Activated B cell treated with CpG ODN at 0.5 μM for 24 hours (primary cell): ENCODE results near the gene CFAP410. TPM values are rescaled to one million over a fixed set of nuclear protein-coding genes. Genes with fewer than 3 reads are reported as not detected.

ENCODE experiments used
- ATAC-seq: fragments of 200-7000 bp; cut with Tn5 transposase; one replicate; pipeline ENCODE4 v1.10.0; 2021; ENCODE audit warnings: low read depth, mild to moderate bottlenecking, moderate library complexity
- CTCF ChIA-PET: fragments of 350-600 bp; sonication (Branson Sonifier 250); formaldehyde crosslinking; loops from one replicate; lab custom pipeline; 2021; ENCODE audit warnings: antibody characterized with exemption; lab: Charles Lee
- POLR2A ChIA-PET: fragments of 350-600 bp; sonication (Branson Sonifier 250); formaldehyde crosslinking; loops from one replicate; lab custom pipeline; 2021; ENCODE audit warnings: antibody characterized with exemption; lab: Charles Lee
- DNase-seq: peaks from one replicate; pipeline ENCODE4 v3.0.0; 2022
- H3K27ac Mint-ChIP-seq: one replicate; pipeline ENCODE4 v1.8.0; 2020; ENCODE audit warnings: mixed read lengths
- H3K27me3 Mint-ChIP-seq: one replicate; pipeline ENCODE4 v1.8.0; 2021; ENCODE audit warnings: mixed read lengths
- H3K36me3 Mint-ChIP-seq: one replicate; pipeline ENCODE4 v1.8.0; 2021; ENCODE audit warnings: low read depth, mixed read lengths
- H3K4me1 Mint-ChIP-seq: one replicate; pipeline ENCODE4 v1.8.0; 2021; ENCODE audit warnings: mixed read lengths
- H3K4me3 Mint-ChIP-seq: one replicate; pipeline ENCODE4 v1.8.0; 2020; ENCODE audit warnings: mild to moderate bottlenecking, mixed read lengths
- H3K9me3 Mint-ChIP-seq: one replicate; pipeline ENCODE4 v1.8.0; 2020; ENCODE audit warnings: mixed read lengths
- intact Hi-C: fragments of 100-400 bp; cut with micrococcal nuclease; formaldehyde crosslinking; loops from one replicate; pipeline ENCODE4 v1.15.1; 2024
- total RNA-seq: library from RNA; stranded (reverse); gene quantifications from 2 replicates; pipeline ENCODE4 v1.2.3, GENCODE V29; 2022
- TF ChIP-seq, protein P1 (sequence below): fragments of 200-600 bp; IDR thresholded peaks from one replicate; pipeline ENCODE4 v1.8.0; 2022; ENCODE audit warnings: antibody characterized with exemption, mild to moderate bottlenecking

The CFAP410 gene
- total RNA-seq, 1 donor from 2014 or later: 62.3 TPM

DNA sequence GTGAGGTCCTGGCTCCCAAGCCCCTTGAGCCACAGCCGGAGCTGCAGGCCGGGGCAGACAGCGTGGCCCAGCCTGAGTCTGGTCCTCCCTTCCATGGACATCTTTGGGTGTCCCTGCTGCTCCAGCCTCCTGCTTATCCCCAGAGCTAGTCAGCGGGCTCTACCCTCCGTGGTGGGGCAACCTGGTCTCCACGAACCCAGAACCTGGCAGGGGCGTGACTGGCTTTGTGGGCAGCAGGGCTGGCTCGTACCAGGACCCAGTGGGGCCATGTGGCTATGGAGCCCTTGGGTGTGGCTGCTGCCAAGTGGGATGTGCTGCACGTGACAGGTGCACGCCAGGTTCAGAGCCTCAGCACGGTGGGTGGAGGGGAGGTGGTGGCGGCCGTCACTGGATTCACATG, 18.3 kb downstream of the CFAP410 start:
- H3K4me3 Mint-ChIP-seq: no peak overlapping the region
- intact Hi-C loops: no loop called here
- H3K4me1 Mint-ChIP-seq: no peaks in the 10 kb centered on the region
- TF ChIP-seq, protein P1, sequence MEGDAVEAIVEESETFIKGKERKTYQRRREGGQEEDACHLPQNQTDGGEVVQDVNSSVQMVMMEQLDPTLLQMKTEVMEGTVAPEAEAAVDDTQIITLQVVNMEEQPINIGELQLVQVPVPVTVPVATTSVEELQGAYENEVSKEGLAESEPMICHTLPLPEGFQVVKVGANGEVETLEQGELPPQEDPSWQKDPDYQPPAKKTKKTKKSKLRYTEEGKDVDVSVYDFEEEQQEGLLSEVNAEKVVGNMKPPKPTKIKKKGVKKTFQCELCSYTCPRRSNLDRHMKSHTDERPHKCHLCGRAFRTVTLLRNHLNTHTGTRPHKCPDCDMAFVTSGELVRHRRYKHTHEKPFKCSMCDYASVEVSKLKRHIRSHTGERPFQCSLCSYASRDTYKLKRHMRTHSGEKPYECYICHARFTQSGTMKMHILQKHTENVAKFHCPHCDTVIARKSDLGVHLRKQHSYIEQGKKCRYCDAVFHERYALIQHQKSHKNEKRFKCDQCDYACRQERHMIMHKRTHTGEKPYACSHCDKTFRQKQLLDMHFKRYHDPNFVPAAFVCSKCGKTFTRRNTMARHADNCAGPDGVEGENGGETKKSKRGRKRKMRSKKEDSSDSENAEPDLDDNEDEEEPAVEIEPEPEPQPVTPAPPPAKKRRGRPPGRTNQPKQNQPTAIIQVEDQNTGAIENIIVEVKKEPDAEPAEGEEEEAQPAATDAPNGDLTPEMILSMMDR: no peak
- H3K9me3 Mint-ChIP-seq: no peaks in the 10 kb centered on the region
- no peak overlapping the region for H3K27ac Mint-ChIP-seq
- no peak for DNase-seq
- ChIA-PET CTCF (no interaction called here), POLR2A (interaction anchor here (0.6 kb wide), 1 partner anchor 67 kb away, joined by 3 read pairs; no protein-coding TSS in a partner anchor)
- H3K27me3 Mint-ChIP-seq: no peaks in the 10 kb centered on the region
- H3K36me3 Mint-ChIP-seq: peaks cover 61% of the 10 kb centered on the region
- no peak for ATAC-seq

DNA sequence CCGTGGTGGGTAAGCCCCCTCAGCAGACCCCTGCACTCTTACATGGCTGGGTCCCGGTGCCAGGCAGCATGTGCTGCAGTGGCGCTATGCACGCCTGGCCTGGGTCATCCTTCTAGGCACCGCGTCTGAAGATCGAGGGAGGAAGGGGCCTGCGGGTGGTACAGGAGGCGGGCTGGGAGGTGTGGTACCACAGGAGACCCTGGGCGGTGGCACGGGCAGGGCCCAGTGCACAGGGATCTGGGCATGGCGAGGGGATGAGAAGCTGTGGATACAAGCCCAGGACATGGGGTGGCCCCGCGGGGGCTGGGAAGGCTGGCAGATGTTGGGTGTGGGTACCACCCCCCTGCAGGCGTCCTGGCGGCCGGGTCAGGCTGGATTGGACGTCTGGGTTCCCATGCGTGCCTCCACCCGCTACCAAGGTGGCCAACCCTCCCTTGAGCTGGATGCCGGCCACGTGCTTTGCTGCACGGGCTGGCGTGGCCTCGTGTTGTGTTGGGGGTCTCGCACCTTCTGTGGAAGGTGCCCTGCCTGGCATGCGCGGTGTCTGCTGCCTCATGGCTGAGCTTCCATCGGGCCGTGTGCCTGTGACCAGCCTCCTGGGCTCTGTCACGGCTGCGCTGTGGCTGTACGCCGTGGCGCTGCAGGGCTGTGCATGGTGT, 19.7 kb downstream of the CFAP410 start:
- ChIA-PET POLR2A (no interaction called here), CTCF (no interaction called here)

DNA sequence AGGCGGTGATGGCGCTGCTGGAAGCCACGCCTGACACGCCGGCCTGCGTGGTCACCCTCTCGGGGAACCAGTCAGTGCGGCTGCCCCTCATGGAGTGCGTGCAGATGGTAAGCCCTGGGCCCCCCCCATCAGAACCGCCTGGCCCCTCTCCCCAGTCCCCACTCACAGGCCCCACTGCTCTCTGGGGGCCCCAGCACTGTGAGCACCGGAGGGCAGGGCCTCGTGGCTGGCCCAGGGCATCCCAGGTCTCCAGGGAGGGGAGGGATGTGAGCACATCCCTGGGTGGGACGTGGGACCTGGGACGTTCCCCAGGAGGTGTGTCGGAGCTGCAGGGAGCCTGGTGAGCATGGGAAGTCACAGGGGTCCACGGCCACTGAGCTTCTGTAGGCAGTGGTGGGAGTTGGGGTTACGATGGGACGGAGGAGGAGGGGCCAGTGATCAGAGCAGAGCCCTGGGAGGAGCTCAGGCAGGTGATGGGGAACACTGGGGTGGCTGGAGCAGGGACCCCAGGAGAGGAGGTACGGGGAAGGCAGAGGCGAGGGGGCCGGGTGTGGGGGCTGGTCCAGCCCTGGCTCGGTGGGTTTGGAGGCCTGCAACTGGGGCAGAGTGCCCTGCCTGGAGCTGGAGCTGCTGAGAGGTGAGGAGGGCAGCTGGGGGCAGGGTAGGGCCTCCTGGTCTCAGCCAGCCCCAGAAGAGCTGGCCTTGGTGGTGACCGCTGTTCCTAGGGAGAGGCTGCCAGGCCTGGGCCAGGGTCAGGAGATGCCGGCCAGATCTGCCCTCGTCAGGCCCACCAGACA, 20.5 kb downstream of the CFAP410 start:
- H3K4me3 Mint-ChIP-seq: no peak overlapping the region
- ATAC-seq (no peak), DNase-seq (no peak)
- ChIA-PET POLR2A (no interaction called here), CTCF (no interaction called here)
- H3K4me1 Mint-ChIP-seq: no peaks in the 10 kb centered on the region
- no peaks in the 10 kb centered on the region for H3K9me3 Mint-ChIP-seq
- TF ChIP-seq, protein P1: no peak
- intact Hi-C loops: no loop called here
- H3K36me3 Mint-ChIP-seq: peaks cover 58% of the 10 kb centered on the region
- H3K27ac Mint-ChIP-seq: no peak overlapping the region
- H3K27me3 Mint-ChIP-seq: no peaks in the 10 kb centered on the region

More for the DNA sequence above, 19.7 kb downstream of the CFAP410 start:
- H3K9me3 Mint-ChIP-seq: no peaks in the 10 kb centered on the region
- TF ChIP-seq, protein P1: no peak
- H3K27me3 Mint-ChIP-seq: no peaks in the 10 kb centered on the region
- H3K4me1 Mint-ChIP-seq: no peaks in the 10 kb centered on the region
- no peak for DNase-seq
- ATAC-seq: no peak
- intact Hi-C loops: no loop called here
- no peak overlapping the region for H3K4me3 Mint-ChIP-seq
- peaks cover 58% of the 10 kb centered on the region for H3K36me3 Mint-ChIP-seq
- H3K27ac Mint-ChIP-seq: no peak overlapping the region

DNA sequence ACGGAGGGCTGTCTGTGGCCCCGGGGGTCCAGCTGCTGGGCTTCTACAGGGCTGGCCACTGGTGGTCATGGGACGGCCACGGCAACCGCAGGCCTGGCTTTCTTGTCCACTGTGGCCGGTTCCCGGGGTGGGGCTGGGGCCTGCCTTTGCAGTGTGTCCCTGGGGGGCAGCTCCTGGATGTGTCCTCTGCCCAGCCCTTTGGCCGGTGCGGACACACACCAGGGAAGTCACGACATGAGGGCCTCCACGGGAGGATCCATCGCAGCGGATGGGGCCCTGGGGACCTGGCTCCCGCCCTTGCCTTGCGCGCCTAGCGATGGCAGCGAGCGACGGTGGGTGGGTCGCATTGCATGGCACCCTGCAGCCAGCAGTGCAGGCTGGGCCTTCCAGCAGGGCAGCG, 21.3 kb downstream of the CFAP410 start:
- Mint-ChIP-seq H3K4me1 (no peaks in the 10 kb centered on the region), H3K9me3 (no peaks in the 10 kb centered on the region), H3K36me3 (peaks cover 54% of the 10 kb centered on the region), H3K27me3 (no peaks in the 10 kb centered on the region), H3K27ac (no peak overlapping the region), H3K4me3 (no peak overlapping the region)
- TF ChIP-seq, protein P1: no peak
- ChIA-PET CTCF (no interaction called here), POLR2A (no interaction called here)
- intact Hi-C loops: no loop called here
- DNase-seq: no peak
- no peak for ATAC-seq

- H3K27ac Mint-ChIP-seq: no peak overlapping the region
- intact Hi-C loops: no loop called here
- POLR2A ChIA-PET: no interaction called here
- CTCF ChIA-PET: no interaction called here
- H3K27me3 Mint-ChIP-seq: no peaks in the 10 kb centered on the region
- no peak overlapping the region for H3K4me3 Mint-ChIP-seq
- TF ChIP-seq, protein P1: no peak
- no peaks in the 10 kb centered on the region for H3K9me3 Mint-ChIP-seq
- no peaks in the 10 kb centered on the region for H3K4me1 Mint-ChIP-seq
- peaks cover 54% of the 10 kb centered on the region for H3K36me3 Mint-ChIP-seq
- ATAC-seq (no peak), DNase-seq (no peak)
Measured at GRCh38 chr21:44317241-44317782, 21.9 kb downstream of the CFAP410 start.
